ENCODE measurements around the gene RAB33A.

Gene RAB33A

DNA sequence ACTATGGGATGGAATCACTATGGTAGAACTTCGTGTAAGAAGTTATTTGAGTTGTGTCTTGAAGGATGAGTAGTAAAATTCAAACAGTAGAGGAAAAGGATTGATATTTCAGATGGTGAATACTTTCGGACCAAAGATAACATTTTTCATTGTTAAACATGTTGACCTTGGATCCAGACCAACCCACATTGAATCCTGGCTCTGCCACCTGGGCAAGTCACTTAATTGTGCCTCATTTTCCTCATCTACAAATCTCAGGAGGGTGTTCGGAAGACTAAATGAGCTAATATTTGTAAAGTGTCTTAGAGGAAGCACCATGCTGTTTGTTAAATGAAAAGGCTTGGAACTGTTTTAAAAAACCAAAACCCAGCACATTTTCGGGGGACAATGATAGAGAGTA lies 4.7 kb upstream of the RAB33A start:
- Histone ChIP-seq H3K27ac (ENCODE audit: poor library complexity, severe bottlenecking) (no peak overlapping the region), H3K36me3 (ENCODE audit: low read depth) (no peaks in the 10 kb centered on the region), H3K4me1 (ENCODE audit: insufficient read depth, poor library complexity, severe bottlenecking) (no peaks in the 10 kb centered on the region), H3K27me3 (ENCODE audit: insufficient read depth, poor library complexity, severe bottlenecking) (no peaks in the 10 kb centered on the region), H3K9me3 (ENCODE audit: severe bottlenecking) (no peaks in the 10 kb centered on the region), H3K4me3 (ENCODE audit: severe bottlenecking) (peak overlapping the region; percentile 68)
- no peak for TF ChIP-seq CTCF (IDR thresholded peaks at IDR 0.05; ENCODE audit: poor library complexity, severe bottlenecking)
- ATAC-seq (ENCODE audit: low read depth): no peak
- DNase-seq (ENCODE audit: low spot score): no peak

DNA sequence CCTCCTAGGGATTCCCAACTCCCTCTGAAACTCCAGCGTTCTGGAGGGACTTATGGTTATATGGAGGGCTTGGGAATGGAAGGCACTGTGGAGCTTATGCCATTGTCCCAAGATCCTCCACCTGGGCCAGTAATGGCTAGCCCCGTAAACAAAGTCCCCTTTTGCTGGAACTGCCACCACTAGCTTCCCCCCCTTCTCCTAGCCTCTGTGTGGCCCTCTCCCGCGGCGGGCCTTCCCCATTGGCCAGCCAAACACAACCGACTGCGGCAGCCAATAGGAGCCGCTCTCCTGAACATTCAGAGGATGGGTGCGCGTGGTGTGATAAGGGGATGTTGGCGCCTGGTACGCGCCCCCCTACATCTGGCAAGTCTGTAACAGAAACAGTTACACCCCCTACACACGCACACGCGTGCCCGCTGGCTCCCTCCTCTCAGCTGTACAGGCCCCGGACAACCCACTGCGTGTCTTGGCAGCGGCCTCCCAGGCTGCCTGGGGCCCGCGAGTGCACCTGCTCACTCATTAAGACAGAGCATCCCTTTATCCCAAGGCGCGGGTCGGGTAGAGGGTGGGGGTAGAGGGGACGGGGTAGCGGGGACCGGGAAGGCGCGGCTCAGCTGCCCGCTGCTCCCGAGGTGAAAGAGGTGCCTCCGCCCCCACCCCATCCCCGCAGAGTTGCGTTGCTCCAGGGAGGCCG lies 863 bp upstream of the RAB33A start:
- DNase-seq (ENCODE audit: low spot score): no peak
- no peak for ATAC-seq (ENCODE audit: low read depth)
- peaks cover 10% of the 10 kb centered on the region for H3K4me1 ChIP-seq (ENCODE audit: insufficient read depth, poor library complexity, severe bottlenecking)
- no peak for TF ChIP-seq CTCF (IDR thresholded peaks at IDR 0.05; ENCODE audit: poor library complexity, severe bottlenecking)
- no peaks in the 10 kb centered on the region for H3K27me3 ChIP-seq (ENCODE audit: insufficient read depth, poor library complexity, severe bottlenecking)
- H3K36me3 ChIP-seq (ENCODE audit: low read depth): no peaks in the 10 kb centered on the region
- H3K9me3 ChIP-seq (ENCODE audit: severe bottlenecking): no peaks in the 10 kb centered on the region
- H3K4me3 ChIP-seq (ENCODE audit: severe bottlenecking): peak overlapping the region; percentile 33
- no peak overlapping the region for H3K27ac ChIP-seq (ENCODE audit: poor library complexity, severe bottlenecking)

GRCh38 chrX:130172127-130172845 lies 524 bp downstream of the RAB33A start:
- no peak for TF ChIP-seq CTCF (IDR thresholded peaks at IDR 0.05; ENCODE audit: poor library complexity, severe bottlenecking)
- H3K9me3 ChIP-seq (ENCODE audit: severe bottlenecking): no peaks in the 10 kb centered on the region
- H3K36me3 ChIP-seq (ENCODE audit: low read depth): no peaks in the 10 kb centered on the region
- H3K4me3 ChIP-seq (ENCODE audit: severe bottlenecking): peak overlapping the region; percentile 33
- H3K27ac ChIP-seq (ENCODE audit: poor library complexity, severe bottlenecking): no peak overlapping the region
- DNase-seq (ENCODE audit: low spot score) (no peak), ATAC-seq (ENCODE audit: low read depth) (no peak)
- peaks cover 10% of the 10 kb centered on the region for H3K4me1 ChIP-seq (ENCODE audit: insufficient read depth, poor library complexity, severe bottlenecking)
- H3K27me3 ChIP-seq (ENCODE audit: insufficient read depth, poor library complexity, severe bottlenecking): no peaks in the 10 kb centered on the region

- no peak for TF ChIP-seq CTCF (IDR thresholded peaks at IDR 0.05; ENCODE audit: poor library complexity, severe bottlenecking)
- no peaks in the 10 kb centered on the region for H3K27me3 ChIP-seq (ENCODE audit: insufficient read depth, poor library complexity, severe bottlenecking)
- no peak overlapping the region for H3K27ac ChIP-seq (ENCODE audit: poor library complexity, severe bottlenecking)
- H3K4me1 ChIP-seq (ENCODE audit: insufficient read depth, poor library complexity, severe bottlenecking): peaks cover 10% of the 10 kb centered on the region
- H3K36me3 ChIP-seq (ENCODE audit: low read depth): no peaks in the 10 kb centered on the region
- ATAC-seq (ENCODE audit: low read depth): peak; percentile 21; the same call in 1 of the 3 replicates
- H3K9me3 ChIP-seq (ENCODE audit: severe bottlenecking): no peaks in the 10 kb centered on the region
- no peak for DNase-seq (ENCODE audit: low spot score)
- no peak overlapping the region for H3K4me3 ChIP-seq (ENCODE audit: severe bottlenecking)
Observed at GRCh38 chrX:130173190-130173895, 1.6 kb downstream of the RAB33A start.
